Measurements from ENCODE around the gene RENBP. TPM values are rescaled to one million over a fixed set of nuclear protein-coding genes. Genes with fewer than 3 reads are reported as not detected.

RENBP gene
- total RNA-seq, 1 experiment from 2014 or later: 7.1 TPM

GRCh38 chrX:153931748-153932147 is 12.7 kb downstream of the RENBP start:
- Histone ChIP-seq H3K9me3 (ENCODE audit: control insufficient read depth, low read depth, low read length) (peaks cover 26% of the 10 kb centered on the region), H4K8ac (replicated peaks; ENCODE audit: insufficient read length, low read depth, low read length) (no peak overlapping the region), H3K14ac (ENCODE audit: insufficient read depth, low read length) (no peak overlapping the region), H2BK12ac (ENCODE audit: insufficient read length, low read depth, low read length) (no peak overlapping the region), H2BK5ac (ENCODE audit: insufficient read length, low read length) (no peak overlapping the region), H3K18ac (ENCODE audit: insufficient read length, low read depth, low read length) (no peak overlapping the region), H3K4me2 (ENCODE audit: insufficient read depth, insufficient read length, low read length) (no peak overlapping the region), H4K91ac (ENCODE audit: insufficient read length, low read depth, low read length) (no peak overlapping the region), H4K5ac (ENCODE audit: insufficient read length, low read depth, low read length) (no peak overlapping the region), H3K79me2 (ENCODE audit: insufficient read depth, low read length) (no peaks in the 10 kb centered on the region; the same call in 1 of the 2 replicates), H2BK20ac (ENCODE audit: low read depth, low read length, poor library complexity, severe bottlenecking) (no peak overlapping the region), H2AK5ac (ENCODE audit: insufficient read length, low read length) (no peak overlapping the region), H3K9ac (ENCODE audit: extremely low read depth, insufficient read length, low read length) (no peak overlapping the region), H3K4me1 (ENCODE audit: insufficient read depth, low read length) (no peaks in the 10 kb centered on the region), H3K27ac (ENCODE audit: insufficient read length, low read depth, low read length) (no peak overlapping the region), H2BK15ac (ENCODE audit: low read depth, low read length) (no peak overlapping the region), H3K79me1 (ENCODE audit: insufficient read depth, low read depth, low read length, poor library complexity, severe bottlenecking) (no peaks in the 10 kb centered on the region), H3K23ac (ENCODE audit: insufficient read length, low read depth, low read length) (no peak overlapping the region), H3K27me3 (ENCODE audit: insufficient read depth, low read length) (no peaks in the 10 kb centered on the region), H2BK120ac (ENCODE audit: low read depth, low read length, poor library complexity, severe bottlenecking) (no peak overlapping the region), H3K56ac (ENCODE audit: insufficient read length, low read depth, low read length) (no peak overlapping the region), H4K20me1 (ENCODE audit: control insufficient read depth, insufficient read depth, insufficient read length) (no peaks in the 10 kb centered on the region), H3K23me2 (ENCODE audit: insufficient read length, low read depth, low read length, poor library complexity, severe bottlenecking) (peaks cover 18% of the 10 kb centered on the region), H3K4ac (ENCODE audit: low read depth, low read length) (no peak overlapping the region), H3T11ph (ENCODE audit: low read length) (no peak overlapping the region), H2AFZ (ENCODE audit: low read length) (no peak overlapping the region)
- Mint-ChIP-seq H3K9me3 (peaks cover 58 to 68% of the 10 kb centered on the region in 2 experiments), H3K4me3 (no peak overlapping the region), H3K36me3 (ENCODE audit: insufficient read depth in 1 of 3, low read depth in 3 of 3) (peaks cover 22 to 47% (median 30%) of the 10 kb centered on the region in 3 experiments), H3K4me1 (peaks cover 2 to 31% of the 10 kb centered on the region in 2 experiments), H3K27me3 (ENCODE audit: low read depth) (no peaks in the 10 kb centered on the region), H3K27ac (no peak overlapping the region; a peak in 1 of 7 replicates)
- TF ChIP-seq CTCF (conservative IDR thresholded peaks at IDR 0.05): no peak
- no CpG with 5 or more reads among the region's 13 CpGs for WGBS (ENCODE audit: extremely low coverage, insufficient read length, low lambda C conversion rate)
- DNase-seq: no peak
